Neural progenitor cell (in vitro differentiated cells): ENCODE data around the gene BTC.

Experiments
- EZH2 ChIP-seq: fragments of 200-600 bp; sonication (generic); IDR thresholded peaks from 2 replicates; pipeline ENCODE4 v1.6.1; 2017; ENCODE audit warnings: antibody characterized with exemption, mild to moderate bottlenecking, moderate library complexity
- EZH2phosphoT487 ChIP-seq: fragments of 200-600 bp; sonication (generic); IDR thresholded peaks from 2 replicates; pipeline ENCODE4 v1.6.1; 2017; ENCODE audit warnings: antibody characterized with exemption
- TF ChIP-seq, protein P1 (sequence below): fragments of 200-600 bp; sonication (generic); IDR thresholded peaks from 2 replicates; pipeline ENCODE4 v1.5.1; 2017; ENCODE audit warnings: antibody characterized with exemption, mild to moderate bottlenecking

DNA sequence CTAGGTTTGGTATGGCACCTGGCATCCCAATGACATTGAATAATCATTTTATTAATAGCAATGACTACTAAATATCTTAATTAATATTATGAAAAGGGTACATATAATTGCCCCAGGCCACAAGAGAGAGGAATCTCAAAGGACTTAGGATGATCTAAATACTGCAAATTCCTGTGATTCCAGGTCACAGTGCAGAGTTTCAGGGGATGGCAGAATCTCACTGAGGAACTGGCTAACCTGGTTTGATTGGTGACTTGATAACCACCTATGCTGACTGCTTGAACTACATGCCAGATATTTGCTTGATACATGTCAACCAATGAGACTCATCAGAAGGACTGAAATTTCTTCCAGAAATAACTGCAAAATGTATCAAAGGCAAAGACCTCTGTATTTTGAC lies 37.2 kb downstream of the BTC start:
- TF ChIP-seq, protein P1, sequence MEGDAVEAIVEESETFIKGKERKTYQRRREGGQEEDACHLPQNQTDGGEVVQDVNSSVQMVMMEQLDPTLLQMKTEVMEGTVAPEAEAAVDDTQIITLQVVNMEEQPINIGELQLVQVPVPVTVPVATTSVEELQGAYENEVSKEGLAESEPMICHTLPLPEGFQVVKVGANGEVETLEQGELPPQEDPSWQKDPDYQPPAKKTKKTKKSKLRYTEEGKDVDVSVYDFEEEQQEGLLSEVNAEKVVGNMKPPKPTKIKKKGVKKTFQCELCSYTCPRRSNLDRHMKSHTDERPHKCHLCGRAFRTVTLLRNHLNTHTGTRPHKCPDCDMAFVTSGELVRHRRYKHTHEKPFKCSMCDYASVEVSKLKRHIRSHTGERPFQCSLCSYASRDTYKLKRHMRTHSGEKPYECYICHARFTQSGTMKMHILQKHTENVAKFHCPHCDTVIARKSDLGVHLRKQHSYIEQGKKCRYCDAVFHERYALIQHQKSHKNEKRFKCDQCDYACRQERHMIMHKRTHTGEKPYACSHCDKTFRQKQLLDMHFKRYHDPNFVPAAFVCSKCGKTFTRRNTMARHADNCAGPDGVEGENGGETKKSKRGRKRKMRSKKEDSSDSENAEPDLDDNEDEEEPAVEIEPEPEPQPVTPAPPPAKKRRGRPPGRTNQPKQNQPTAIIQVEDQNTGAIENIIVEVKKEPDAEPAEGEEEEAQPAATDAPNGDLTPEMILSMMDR = no peak
- no peak for TF ChIP-seq EZH2phosphoT487
- no peak for TF ChIP-seq EZH2
